HepG2 (cell line): ENCODE data around the gene MAPKAPK3. TPM values are rescaled to one million over a fixed set of nuclear protein-coding genes. Genes with fewer than 3 reads are reported as not detected.

Experiments used
- ATAC-seq: fragments of 200-7000 bp; cut with Tn5 transposase; 3 replicates; pipeline ENCODE4 v1.9.1; 2020; ENCODE audit warnings: mild to moderate bottlenecking, moderate library complexity
- BruUV-seq: library from RNA; stranded (reverse); fragments of 400-500 nt; replicated peaks from 2 replicates; lab custom pipeline; 2021; lab: Mats Ljungman, UMichigan
- CTCF ChIA-PET: fragments of 300-600 bp; formaldehyde crosslinking; extraction: SDS; loops from one replicate; lab custom pipeline; 2021; ENCODE audit warnings: low total read pairs, inconsistent platforms, low intra/inter-chr PET ratio; lab: Yijun Ruan, JAX
- POLR2A ChIA-PET: fragments of 350-600 bp; sonication (Branson Sonifier 250); formaldehyde crosslinking; loops from one replicate; lab custom pipeline; 2020; ENCODE audit warnings: antibody characterized with exemption, inconsistent platforms; lab: Yijun Ruan, JAX
- DNase-seq: peaks from one replicate; pipeline ENCODE4 v3.0.0-alpha.2; 2015; ENCODE audit warnings: low spot score
- FAIRE-seq: peaks from 3 replicates; lab custom pipeline; 2011; peaks lifted over from hg19 to GRCh38; lab: Jason Lieb, UNC
- H2AFZ ChIP-seq: one replicate; pipeline ENCODE4 v1.6.1; 2011; ENCODE audit warnings: low read length, inconsistent platforms
- H3K27ac ChIP-seq: fragments of 300-600 bp; 3 replicates; pipeline ENCODE4 v1.8.0; 2011; ENCODE audit warnings: mixed run types, mild to moderate bottlenecking, mixed read lengths, low read length, inconsistent platforms; ENCODE audit not compliant: insufficient read depth; ENCODE audit errors: extremely low read length
- H3K27me3 ChIP-seq, 2 experiments: fragments of 200-600 bp in 1 of 2; 2 replicates in 1 of 2; 3 replicates in 1 of 2; pipeline versions ENCODE4 v1.6.0 to v1.8.0; 2011; ENCODE audit warnings: low read length in 2 of 2, mild to moderate bottlenecking in 2 of 2, moderate library complexity in 2 of 2, inconsistent platforms in 1 of 2; ENCODE audit not compliant: insufficient read depth in 2 of 2, control insufficient read depth in 1 of 2
- H3K36me3 ChIP-seq, 2 experiments: fragments of 200-600 bp in 1 of 2; replicated peaks in 1 of 2; 2 replicates in 1 of 2; 3 replicates in 1 of 2; pipeline versions ENCODE4 v1.5.1 to v1.8.0; 2011; ENCODE audit warnings: low read length in 2 of 2, inconsistent platforms in 1 of 2; ENCODE audit not compliant: insufficient read depth in 2 of 2, control insufficient read depth in 1 of 2
- H3K4me1 ChIP-seq: 2 replicates; pipeline ENCODE4 v1.5.1; 2012; ENCODE audit warnings: low read length, inconsistent platforms; ENCODE audit not compliant: insufficient read depth
- H3K4me2 ChIP-seq: 2 replicates; pipeline ENCODE4 v1.6.0; 2011; ENCODE audit warnings: low read depth, low read length, inconsistent platforms
- H3K4me3 ChIP-seq, 3 experiments: fragments of 200-600 bp in 1 of 3; sonication (generic), shearing (Covaris generic) in 1 of 3; replicated peaks in 1 of 3; 2 replicates each; pipeline ENCODE4 v1.5.1; 2011 to 2016; ENCODE audit warnings: low read length in 3 of 3, inconsistent platforms in 2 of 3, low read depth in 2 of 3, mild to moderate bottlenecking in 2 of 3, control low read depth in 1 of 3, mixed read lengths in 1 of 3; ENCODE audit not compliant: insufficient read depth in 1 of 3
- H3K79me2 ChIP-seq: one replicate; pipeline ENCODE4 v1.6.1; 2011; ENCODE audit warnings: low read length, inconsistent platforms; ENCODE audit not compliant: insufficient read depth
- H3K9ac ChIP-seq: 2 replicates; pipeline ENCODE4 v1.6.0; 2011; ENCODE audit warnings: mild to moderate bottlenecking, low read depth, low read length, inconsistent platforms; ENCODE audit not compliant: insufficient read depth
- H3K9me3 ChIP-seq: 2 replicates; pipeline ENCODE4 v1.5.1; 2012; ENCODE audit warnings: mild to moderate bottlenecking, low read length
- H4K20me1 ChIP-seq: 2 replicates; pipeline ENCODE4 v1.6.0; 2011; ENCODE audit warnings: inconsistent platforms, mild to moderate bottlenecking, low read length, moderate library complexity; ENCODE audit not compliant: insufficient read depth
- FOXJ3 ChIP-seq: sonication (generic); formaldehyde crosslinking; IDR thresholded peaks from 2 replicates; pipeline ENCODE4 v1.4.0; 2020; ENCODE audit warnings: missing genetic modification reagents, mild to moderate bottlenecking, borderline replicate concordance
- GPBP1L1 ChIP-seq: sonication (generic); formaldehyde crosslinking; IDR thresholded peaks from 2 replicates; pipeline ENCODE4 v1.5.0; 2020; ENCODE audit warnings: mild to moderate bottlenecking, missing genetic modification reagents
- MAFG ChIP-seq: sonication (generic); formaldehyde crosslinking; IDR thresholded peaks from 2 replicates; pipeline ENCODE4 v1.5.1; 2020; ENCODE audit warnings: mild to moderate bottlenecking, missing genetic modification reagents
- MLXIP ChIP-seq: sonication (generic); formaldehyde crosslinking; IDR thresholded peaks from 2 replicates; pipeline ENCODE4 v1.9.0; 2021; ENCODE audit warnings: missing genetic modification reagents, borderline replicate concordance
- SAP130 ChIP-seq: IDR thresholded peaks from 2 replicates; pipeline ENCODE4 v1.6.1; 2016; ENCODE audit warnings: low read depth
- SRSF4 ChIP-seq: fragments of 200-400 bp; formaldehyde crosslinking; IDR thresholded peaks from one replicate; pipeline ENCODE4 v1.6.1; 2018; ENCODE audit warnings: mild to moderate bottlenecking, low read depth, low read length, moderate library complexity; ENCODE audit not compliant: poor library complexity, severe bottlenecking
- ZNF296 ChIP-seq: sonication (generic); formaldehyde crosslinking; conservative IDR thresholded peaks from 2 replicates; pipeline ENCODE4 v1.5.0; 2020; ENCODE audit warnings: mild to moderate bottlenecking, missing genetic modification reagents
- ZNF564 ChIP-seq: sonication (generic); formaldehyde crosslinking; IDR thresholded peaks from 2 replicates; pipeline ENCODE4 v1.8.1; 2023; ENCODE audit warnings: mild to moderate bottlenecking, missing genetic modification reagents
- WGBS: methylation state at CpG from one replicate; pipeline ENCODE4 v1.1.6; 2017; ENCODE audit warnings: low lambda C conversion rate; 5-methylcytosine and 5-hydroxymethylcytosine counted together
- in situ Hi-C: cut with HindIII; loops from 2 replicates; pipeline ENCODE4 v1.10.0; 2017; ENCODE audit warnings: low pct_unique_long_range_greater_than_20kb; ENCODE audit not compliant: extremely low pct_ligation_motif_present
- intact Hi-C: fragments of 100-400 bp; cut with micrococcal nuclease; formaldehyde crosslinking; loops from one replicate; pipeline ENCODE4 v1.10.0; 2022; ENCODE audit not compliant: unreplicated experiment
- polyA plus RNA-seq, 8 experiments: library from polyadenylated mRNA; depleted of rRNA in 3 of 8; stranded (reverse) in 7 of 8; unstranded in 1 of 8; fragments of >200 nt; fragmentation: Illumina TruSeq in 4 of 8; extraction: Trizol in 4 of 8; gene quantifications; 2 replicates each; pipeline versions ENCODE4 v1.2.1 to v1.2.3, GENCODE V29; 2011 to 2016; ENCODE audit warnings: low read depth in 4 of 8, missing spikeins in 1 of 8, mixed read lengths in 1 of 8; ENCODE audit not compliant: insufficient read depth in 1 of 8
- total RNA-seq, 5 experiments: library from RNA; depleted of rRNA; stranded (reverse); fragments of >200 nt; fragmentation: Illumina TruSeq; extraction: Trizol; gene quantifications; 2 replicates each; pipeline ENCODE4 v1.2.3, GENCODE V29; 2016; ENCODE audit warnings: low read depth in 1 of 5

Gene MAPKAPK3
- total and polyA plus RNA-seq, 2 of the 13 experiments (the other 11 are each of a cell fraction or from before 2014, with no cell fraction given), result 39.9 to 41.2 TPM

GRCh38 chr3:50689558-50689957 lies 72.6 kb downstream of the MAPKAPK3 start (continued):
- TF ChIP-seq MLXIP (no peak), SRSF4 (no peak), MAFG (CRISPR knock-in tag) (no peak)
- TF ChIP-seq, all 625 proteins: peak for 0

- in situ Hi-C loops (no loop called here), intact Hi-C loops (no loop called here)
- Histone ChIP-seq H4K20me1 (no peaks in the 10 kb centered on the region), H3K4me1 (no peaks in the 10 kb centered on the region), H3K4me2 (no peak overlapping the region), H3K4me3 (no peak overlapping the region), H3K27me3 (no peaks in the 10 kb centered on the region), H3K9ac (no peak overlapping the region), H3K36me3 (no peaks in the 10 kb centered on the region), H3K27ac (no peak overlapping the region), H2AFZ (no peak overlapping the region), H3K9me3 (peaks cover 12% of the 10 kb centered on the region; the same call in 1 of the 2 replicates), H3K79me2 (no peaks in the 10 kb centered on the region)
- ATAC-seq, result no peak
- no TSS peak for BruUV-seq
- no peak for DNase-seq
- FAIRE-seq, result no peak
- ChIA-PET CTCF (no interaction called here), POLR2A (no interaction called here)
- 0% methylated on average over 2 of the region's 2 CpGs for WGBS
- TF ChIP-seq ZNF296 (no peak), FOXJ3 (CRISPR knock-in tag) (no peak), GPBP1L1 (CRISPR knock-in tag) (no peak), SAP130 (no peak), ZNF564 (CRISPR knock-in tag) (no peak)
Measured at GRCh38 chr3:50695031-50695430, 78.1 kb downstream of the MAPKAPK3 start.
